Activated T-cell treated with anti-CD3 and anti-CD28 coated beads for 4 hours (primary cell): ENCODE measurements around the gene MYH11.

Experiments used
- DNase-seq: peaks from one replicate; pipeline ENCODE4 v3.0.0-alpha.2; 2020

MYH11 gene

GRCh38 chr16:15773968-15774367, 82.9 kb downstream of the MYH11 start:
- DNase-seq = no peak

- DNase-seq = no peak
Observed at GRCh38 chr16:15772579-15773293, 84.1 kb downstream of the MYH11 start.

GRCh38 chr16:15771694-15772093, 85.1 kb downstream of the MYH11 start:
- DNase-seq = no peak

GRCh38 chr16:15770512-15770911, 86.3 kb downstream of the MYH11 start:
- no peak for DNase-seq

- no peak for DNase-seq
Observed at GRCh38 chr16:15770107-15770506, 86.7 kb downstream of the MYH11 start.

GRCh38 chr16:15769239-15769638, 87.6 kb downstream of the MYH11 start:
- DNase-seq = no peak

GRCh38 chr16:15768201-15768600, 88.6 kb downstream of the MYH11 start:
- no peak for DNase-seq

- DNase-seq = no peak
Observed at GRCh38 chr16:15766918-15767317, 89.9 kb downstream of the MYH11 start.

- DNase-seq = peak; percentile 3
Observed at GRCh38 chr16:15765880-15766279, 90.9 kb downstream of the MYH11 start.

- no peak for DNase-seq
Observed at GRCh38 chr16:15765116-15765515, 91.7 kb downstream of the MYH11 start.

GRCh38 chr16:15764112-15764511, 92.7 kb downstream of the MYH11 start:
- DNase-seq = no peak

- no peak for DNase-seq
Observed at GRCh38 chr16:15760129-15760528, 96.7 kb downstream of the MYH11 start.

GRCh38 chr16:15759070-15759469, 97.8 kb downstream of the MYH11 start:
- DNase-seq = no peak

GRCh38 chr16:15757630-15758251, 99.1 kb downstream of the MYH11 start:
- no peak for DNase-seq

- no peak for DNase-seq
Observed at GRCh38 chr16:15757077-15757386, 99.8 kb downstream of the MYH11 start.

GRCh38 chr16:15754821-15755534, 101.8 kb downstream of the MYH11 start:
- no peak for DNase-seq

GRCh38 chr16:15752717-15753488, 103.9 kb downstream of the MYH11 start:
- no peak for DNase-seq

GRCh38 chr16:15751940-15752339, 104.9 kb downstream of the MYH11 start:
- DNase-seq = no peak

- no peak for DNase-seq
Observed at GRCh38 chr16:15749985-15750384, 106.8 kb downstream of the MYH11 start.

GRCh38 chr16:15749371-15749770, 107.5 kb downstream of the MYH11 start:
- no peak for DNase-seq

- no peak for DNase-seq
Observed at GRCh38 chr16:15748654-15749053, 108.2 kb downstream of the MYH11 start.

- no peak for DNase-seq
Observed at GRCh38 chr16:15747937-15748336, 108.9 kb downstream of the MYH11 start.

- DNase-seq = no peak
Observed at GRCh38 chr16:15746332-15746731, 110.5 kb downstream of the MYH11 start.

GRCh38 chr16:15743657-15744056, 113.2 kb downstream of the MYH11 start:
- no peak for DNase-seq
